ENCODE measurements around the gene PCSK2.

The PCSK2 gene

GRCh38 chr20:17225851-17226409 lies 910 bp upstream of the PCSK2 start:
- Mint-ChIP-seq H3K4me3 (no peak overlapping the region), H3K27ac (no peak overlapping the region), H3K27me3 (peaks cover 51% of the 10 kb centered on the region), H3K4me1 (ENCODE audit: low read depth) (no peaks in the 10 kb centered on the region), H3K9me3 (no peaks in the 10 kb centered on the region), H3K36me3 (ENCODE audit: low read depth) (no peaks in the 10 kb centered on the region)
- intact Hi-C loops (cut with micrococcal nuclease) = no loop called here

GRCh38 chr20:17227219-17227575 lies 357 bp downstream of the PCSK2 start:
- H3K4me3 Mint-ChIP-seq = no peak overlapping the region
- no peaks in the 10 kb centered on the region for H3K9me3 Mint-ChIP-seq
- peaks cover 51% of the 10 kb centered on the region for H3K27me3 Mint-ChIP-seq

DNA sequence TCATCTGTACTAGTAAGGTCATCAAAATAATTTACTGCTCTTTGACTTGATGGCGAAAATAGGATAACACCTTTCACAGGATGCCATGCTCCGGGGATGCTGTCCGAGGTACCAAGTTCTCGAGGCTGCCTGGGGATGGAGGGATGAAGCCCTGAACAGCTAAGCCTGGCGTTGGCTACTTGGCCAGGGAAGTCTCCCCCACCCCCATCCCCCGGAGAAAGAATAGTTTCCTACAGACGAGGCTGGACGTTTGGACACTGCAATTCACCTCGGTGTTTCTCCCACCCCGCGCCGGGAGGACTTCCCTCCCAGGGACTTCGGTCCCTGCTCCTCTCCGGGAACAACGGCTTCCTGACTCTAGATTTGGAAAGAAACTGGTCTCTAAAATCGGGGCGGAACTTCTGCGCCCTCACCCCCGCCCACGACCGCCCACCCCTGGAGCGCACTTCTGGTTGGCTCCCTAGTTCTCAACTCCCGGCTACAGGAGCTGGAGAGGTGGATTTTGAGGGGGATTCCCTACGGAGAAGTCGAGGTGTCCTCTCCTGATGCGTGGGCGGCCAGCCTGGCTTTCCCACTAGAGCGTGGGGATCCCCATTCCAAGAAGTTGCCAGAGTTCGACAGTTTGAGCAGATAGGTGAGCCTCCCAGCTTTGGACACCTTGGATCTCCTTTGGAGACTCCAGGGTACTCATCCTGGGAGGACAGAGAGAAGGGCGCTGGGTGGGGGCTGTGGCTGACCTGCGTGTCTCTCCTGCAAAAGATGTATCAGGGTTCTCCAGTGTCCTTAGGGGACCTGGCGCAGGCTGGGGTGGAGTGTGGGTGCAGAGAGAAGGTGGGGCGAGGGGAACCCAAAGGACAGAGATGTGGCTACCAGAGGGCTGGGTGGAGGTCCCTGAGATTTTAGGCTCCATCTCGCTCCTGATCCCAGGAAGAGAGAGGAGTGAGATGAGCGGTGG lies 1.1 kb downstream of the PCSK2 start:
- no peaks in the 10 kb centered on the region for H3K9me3 Mint-ChIP-seq
- H3K4me3 Mint-ChIP-seq = no peak overlapping the region
- H3K36me3 Mint-ChIP-seq (ENCODE audit: low read depth) = no peaks in the 10 kb centered on the region
- no peak overlapping the region for H3K27ac Mint-ChIP-seq
- H3K27me3 Mint-ChIP-seq = peaks cover 51% of the 10 kb centered on the region
- H3K4me1 Mint-ChIP-seq (ENCODE audit: low read depth) = no peaks in the 10 kb centered on the region
- intact Hi-C loops (cut with micrococcal nuclease) = no loop called here

More at GRCh38 chr20:17227219-17227575, 357 bp downstream of the PCSK2 start:
- Mint-ChIP-seq H3K4me1 (ENCODE audit: low read depth) (no peaks in the 10 kb centered on the region), H3K27ac (no peak overlapping the region), H3K36me3 (ENCODE audit: low read depth) (no peaks in the 10 kb centered on the region)
- intact Hi-C loops (cut with micrococcal nuclease) = no loop called here

GRCh38 chr20:17228624-17229061 lies 1.8 kb downstream of the PCSK2 start:
- H3K9me3 Mint-ChIP-seq = no peaks in the 10 kb centered on the region
- H3K4me1 Mint-ChIP-seq (ENCODE audit: low read depth) = no peaks in the 10 kb centered on the region
- peaks cover 51% of the 10 kb centered on the region for H3K27me3 Mint-ChIP-seq
- no peak overlapping the region for H3K27ac Mint-ChIP-seq
- no peak overlapping the region for H3K4me3 Mint-ChIP-seq
- intact Hi-C loops (cut with micrococcal nuclease) = no loop called here
- no peaks in the 10 kb centered on the region for H3K36me3 Mint-ChIP-seq (ENCODE audit: low read depth)

DNA sequence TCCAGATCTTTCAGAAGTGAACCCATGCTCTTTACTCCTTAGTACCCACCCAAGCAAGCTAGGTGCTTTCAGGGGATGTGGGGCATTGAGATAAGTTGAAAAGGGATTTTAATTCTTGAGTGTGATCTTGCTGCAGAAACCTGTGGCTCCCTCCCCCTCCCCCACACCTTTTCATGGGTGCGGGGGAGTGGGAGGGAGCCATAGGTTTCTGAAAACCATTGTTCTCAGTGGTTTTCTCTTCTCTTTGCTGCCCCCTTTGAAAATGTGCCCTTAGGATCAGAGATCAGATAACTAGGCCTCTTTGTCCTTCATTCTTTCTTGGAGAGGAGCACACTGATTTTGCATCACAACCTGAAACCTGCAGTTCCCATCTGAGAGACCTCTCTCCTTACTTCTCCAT lies 2.4 kb downstream of the PCSK2 start:
- Mint-ChIP-seq H3K4me3 (no peak overlapping the region), H3K36me3 (ENCODE audit: low read depth) (no peaks in the 10 kb centered on the region), H3K27ac (no peak overlapping the region), H3K27me3 (peaks cover 49% of the 10 kb centered on the region), H3K9me3 (no peaks in the 10 kb centered on the region), H3K4me1 (ENCODE audit: low read depth) (no peaks in the 10 kb centered on the region)
- intact Hi-C loops (cut with micrococcal nuclease) = no loop called here

DNA sequence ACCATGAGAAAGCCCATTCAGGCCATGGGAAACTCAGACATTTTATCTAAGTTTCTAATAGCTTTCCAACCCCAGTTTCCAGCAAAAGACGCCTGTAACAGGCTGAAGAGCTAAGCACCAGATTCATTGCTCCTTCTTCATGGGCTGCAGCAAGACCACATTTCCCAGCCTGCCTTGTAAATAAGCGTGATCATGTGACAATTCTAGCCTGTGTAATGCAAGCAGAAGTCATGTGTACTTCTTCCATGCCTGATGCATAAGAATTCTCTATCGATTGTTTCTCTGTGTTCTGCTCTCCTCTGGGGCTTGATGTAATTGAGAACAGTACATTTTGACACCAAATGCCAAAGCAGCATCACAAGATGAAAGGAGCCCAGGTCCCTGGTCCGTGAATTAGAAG lies 6.8 kb downstream of the PCSK2 start:
- H3K27ac Mint-ChIP-seq = no peak overlapping the region
- no peaks in the 10 kb centered on the region for H3K9me3 Mint-ChIP-seq
- H3K4me3 Mint-ChIP-seq = no peak overlapping the region
- no peaks in the 10 kb centered on the region for H3K36me3 Mint-ChIP-seq (ENCODE audit: low read depth)
- no peaks in the 10 kb centered on the region for H3K4me1 Mint-ChIP-seq (ENCODE audit: low read depth)
- peaks cover 13% of the 10 kb centered on the region for H3K27me3 Mint-ChIP-seq
- intact Hi-C loops (cut with micrococcal nuclease) = no loop called here

GRCh38 chr20:17236766-17237165 lies 9.9 kb downstream of the PCSK2 start:
- no peaks in the 10 kb centered on the region for H3K4me1 Mint-ChIP-seq (ENCODE audit: low read depth)
- H3K27me3 Mint-ChIP-seq = no peaks in the 10 kb centered on the region
- intact Hi-C loops (cut with micrococcal nuclease) = no loop called here
- H3K36me3 Mint-ChIP-seq (ENCODE audit: low read depth) = no peaks in the 10 kb centered on the region
- H3K27ac Mint-ChIP-seq = no peak overlapping the region
- no peak overlapping the region for H3K4me3 Mint-ChIP-seq
- no peaks in the 10 kb centered on the region for H3K9me3 Mint-ChIP-seq

- Mint-ChIP-seq H3K27me3 (no peaks in the 10 kb centered on the region), H3K9me3 (no peaks in the 10 kb centered on the region), H3K36me3 (ENCODE audit: low read depth) (no peaks in the 10 kb centered on the region), H3K27ac (no peak overlapping the region), H3K4me3 (no peak overlapping the region), H3K4me1 (ENCODE audit: low read depth) (no peaks in the 10 kb centered on the region)
- intact Hi-C loops (cut with micrococcal nuclease) = no loop called here
Observed at GRCh38 chr20:17248224-17248623, 21.4 kb downstream of the PCSK2 start.

- Mint-ChIP-seq H3K4me3 (no peak overlapping the region), H3K27me3 (no peaks in the 10 kb centered on the region), H3K36me3 (ENCODE audit: low read depth) (no peaks in the 10 kb centered on the region), H3K9me3 (no peaks in the 10 kb centered on the region), H3K4me1 (ENCODE audit: low read depth) (no peaks in the 10 kb centered on the region), H3K27ac (no peak overlapping the region)
- intact Hi-C loops (cut with micrococcal nuclease) = no loop called here
Observed at GRCh38 chr20:17262786-17263185, 35.9 kb downstream of the PCSK2 start.

DNA sequence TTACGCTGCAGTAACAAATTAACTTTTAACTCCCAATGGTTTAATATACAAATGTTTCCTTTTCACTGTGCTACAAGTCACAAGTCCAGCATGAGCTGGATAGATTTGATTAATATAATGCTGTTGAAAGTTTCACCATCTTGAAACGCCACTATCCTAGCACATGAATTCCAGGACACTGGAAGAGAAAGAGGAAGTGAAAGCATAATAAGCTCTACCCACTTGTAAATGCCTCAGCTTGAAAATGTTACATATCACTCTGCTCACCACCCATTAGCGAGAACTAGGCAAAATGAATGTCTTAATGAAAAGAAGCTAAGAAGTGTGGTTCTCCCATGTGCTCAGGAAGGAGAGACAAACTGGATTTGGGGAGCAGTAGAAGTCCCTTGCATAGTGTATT lies 46.9 kb downstream of the PCSK2 start:
- H3K9me3 Mint-ChIP-seq = peaks cover 7% of the 10 kb centered on the region
- no peaks in the 10 kb centered on the region for H3K27me3 Mint-ChIP-seq
- no peaks in the 10 kb centered on the region for H3K36me3 Mint-ChIP-seq (ENCODE audit: low read depth)

DNA sequence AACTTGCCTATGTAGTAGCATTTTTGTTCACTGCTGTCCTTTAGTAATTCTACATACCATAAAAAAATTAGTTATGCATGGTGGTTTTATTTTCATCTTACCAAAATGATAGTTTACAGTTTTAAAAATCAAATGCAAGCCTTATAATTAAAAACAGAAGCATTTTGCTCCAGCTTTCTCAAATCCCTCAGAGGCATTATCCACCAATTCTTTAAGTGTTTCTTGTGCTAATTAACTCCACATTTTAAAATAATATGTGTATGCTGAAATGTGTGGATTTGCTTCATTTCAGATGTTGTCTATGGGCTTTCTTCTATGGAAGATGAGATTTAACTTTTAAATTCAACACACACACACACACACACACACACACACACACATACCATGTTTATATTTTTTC lies 49.3 kb downstream of the PCSK2 start:
- Mint-ChIP-seq H3K4me1 (ENCODE audit: low read depth) (no peaks in the 10 kb centered on the region), H3K27me3 (no peaks in the 10 kb centered on the region), H3K4me3 (no peak overlapping the region), H3K9me3 (peaks cover 7% of the 10 kb centered on the region), H3K36me3 (ENCODE audit: low read depth) (no peaks in the 10 kb centered on the region), H3K27ac (no peak overlapping the region)
- intact Hi-C loops (cut with micrococcal nuclease) = no loop called here

More for the DNA sequence above, 46.9 kb downstream of the PCSK2 start:
- intact Hi-C loops (cut with micrococcal nuclease) = no loop called here
- Mint-ChIP-seq H3K4me1 (ENCODE audit: low read depth) (no peaks in the 10 kb centered on the region), H3K27ac (no peak overlapping the region), H3K4me3 (no peak overlapping the region)

GRCh38 chr20:17281478-17281877 lies 54.6 kb downstream of the PCSK2 start:
- Mint-ChIP-seq H3K9me3 (no peaks in the 10 kb centered on the region), H3K36me3 (ENCODE audit: low read depth) (no peaks in the 10 kb centered on the region), H3K27me3 (no peaks in the 10 kb centered on the region), H3K4me3 (no peak overlapping the region), H3K27ac (no peak overlapping the region), H3K4me1 (ENCODE audit: low read depth) (no peaks in the 10 kb centered on the region)
- intact Hi-C loops (cut with micrococcal nuclease) = no loop called here

GRCh38 chr20:17282501-17282900 lies 55.7 kb downstream of the PCSK2 start:
- H3K27ac Mint-ChIP-seq = no peak overlapping the region
- H3K27me3 Mint-ChIP-seq = no peaks in the 10 kb centered on the region
- H3K9me3 Mint-ChIP-seq = no peaks in the 10 kb centered on the region
- intact Hi-C loops (cut with micrococcal nuclease) = no loop called here
- no peak overlapping the region for H3K4me3 Mint-ChIP-seq
- H3K4me1 Mint-ChIP-seq (ENCODE audit: low read depth) = no peaks in the 10 kb centered on the region
- H3K36me3 Mint-ChIP-seq (ENCODE audit: low read depth) = no peaks in the 10 kb centered on the region

DNA sequence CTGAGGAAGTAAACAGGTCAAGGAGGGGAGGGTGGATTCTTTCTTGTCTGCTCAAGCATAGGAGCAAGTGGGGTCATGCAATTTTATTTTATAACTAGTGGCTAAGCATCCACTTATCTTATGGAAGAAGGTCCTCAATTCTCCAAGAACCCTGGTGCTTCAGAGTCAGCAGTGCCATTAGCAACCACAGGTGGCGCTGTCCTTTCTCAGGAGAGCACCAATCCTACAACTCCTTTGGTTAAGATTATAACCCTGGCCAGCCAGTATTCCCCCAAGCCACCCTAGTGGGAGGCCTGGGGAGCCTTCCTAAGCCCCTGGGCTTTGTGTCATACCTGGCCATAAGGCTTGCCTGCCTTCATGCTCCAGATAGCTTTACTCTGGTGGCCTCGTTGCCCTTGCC lies 60.7 kb downstream of the PCSK2 start:
- H3K4me3 Mint-ChIP-seq = no peak overlapping the region
- no peak overlapping the region for H3K27ac Mint-ChIP-seq
- no peaks in the 10 kb centered on the region for H3K36me3 Mint-ChIP-seq (ENCODE audit: low read depth)
- no peaks in the 10 kb centered on the region for H3K4me1 Mint-ChIP-seq (ENCODE audit: low read depth)
- intact Hi-C loops (cut with micrococcal nuclease) = no loop called here
- no peaks in the 10 kb centered on the region for H3K9me3 Mint-ChIP-seq
- H3K27me3 Mint-ChIP-seq = no peaks in the 10 kb centered on the region
